HG02938 (cell line): ENCODE results near the gene FFAR3.
"Not testable (repeated sequence)": the region's sequence is repeated elsewhere in the genome, so short reads cannot be mapped to it uniquely, and the experiment has no call there.

ENCODE experiments used
- ATAC-seq: cut with Tn5 transposase; IDR thresholded peaks from one replicate; pipeline ENCODE4 v1.9.1; 2021; ENCODE audit warnings: mild to moderate bottlenecking, moderate library complexity; ENCODE audit not compliant: unreplicated experiment

The FFAR3 gene

GRCh38 chr19:35349614-35350521, 8.4 kb upstream of the FFAR3 start:
- no peak for ATAC-seq

- ATAC-seq = no peak
These were observed 7.7 kb upstream of the FFAR3 start for GRCh38 chr19:35350591-35350990.

DNA sequence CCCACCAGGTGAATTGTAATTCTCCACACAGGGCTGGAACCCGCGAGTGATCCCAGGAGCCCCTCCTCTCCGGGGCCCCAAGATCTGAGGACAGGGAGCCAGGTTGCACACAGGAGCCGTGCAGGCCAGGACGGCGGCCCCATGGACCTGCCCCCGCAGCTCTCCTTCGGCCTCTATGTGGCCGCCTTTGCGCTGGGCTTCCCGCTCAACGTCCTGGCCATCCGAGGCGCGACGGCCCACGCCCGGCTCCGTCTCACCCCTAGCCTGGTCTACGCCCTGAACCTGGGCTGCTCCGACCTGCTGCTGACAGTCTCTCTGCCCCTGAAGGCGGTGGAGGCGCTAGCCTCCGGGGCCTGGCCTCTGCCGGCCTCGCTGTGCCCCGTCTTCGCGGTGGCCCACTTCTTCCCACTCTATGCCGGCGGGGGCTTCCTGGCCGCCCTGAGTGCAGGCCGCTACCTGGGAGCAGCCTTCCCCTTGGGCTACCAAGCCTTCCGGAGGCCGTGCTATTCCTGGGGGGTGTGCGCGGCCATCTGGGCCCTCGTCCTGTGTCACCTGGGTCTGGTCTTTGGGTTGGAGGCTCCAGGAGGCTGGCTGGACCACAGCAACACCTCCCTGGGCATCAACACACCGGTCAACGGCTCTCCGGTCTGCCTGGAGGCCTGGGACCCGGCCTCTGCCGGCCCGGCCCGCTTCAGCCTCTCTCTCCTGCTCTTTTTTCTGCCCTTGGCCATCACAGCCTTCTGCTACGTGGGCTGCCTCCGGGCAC, 6.7 kb upstream of the FFAR3 start:
- ATAC-seq = no peak

GRCh38 chr19:35352177-35352447, 6.1 kb upstream of the FFAR3 start:
- ATAC-seq = no peak

DNA sequence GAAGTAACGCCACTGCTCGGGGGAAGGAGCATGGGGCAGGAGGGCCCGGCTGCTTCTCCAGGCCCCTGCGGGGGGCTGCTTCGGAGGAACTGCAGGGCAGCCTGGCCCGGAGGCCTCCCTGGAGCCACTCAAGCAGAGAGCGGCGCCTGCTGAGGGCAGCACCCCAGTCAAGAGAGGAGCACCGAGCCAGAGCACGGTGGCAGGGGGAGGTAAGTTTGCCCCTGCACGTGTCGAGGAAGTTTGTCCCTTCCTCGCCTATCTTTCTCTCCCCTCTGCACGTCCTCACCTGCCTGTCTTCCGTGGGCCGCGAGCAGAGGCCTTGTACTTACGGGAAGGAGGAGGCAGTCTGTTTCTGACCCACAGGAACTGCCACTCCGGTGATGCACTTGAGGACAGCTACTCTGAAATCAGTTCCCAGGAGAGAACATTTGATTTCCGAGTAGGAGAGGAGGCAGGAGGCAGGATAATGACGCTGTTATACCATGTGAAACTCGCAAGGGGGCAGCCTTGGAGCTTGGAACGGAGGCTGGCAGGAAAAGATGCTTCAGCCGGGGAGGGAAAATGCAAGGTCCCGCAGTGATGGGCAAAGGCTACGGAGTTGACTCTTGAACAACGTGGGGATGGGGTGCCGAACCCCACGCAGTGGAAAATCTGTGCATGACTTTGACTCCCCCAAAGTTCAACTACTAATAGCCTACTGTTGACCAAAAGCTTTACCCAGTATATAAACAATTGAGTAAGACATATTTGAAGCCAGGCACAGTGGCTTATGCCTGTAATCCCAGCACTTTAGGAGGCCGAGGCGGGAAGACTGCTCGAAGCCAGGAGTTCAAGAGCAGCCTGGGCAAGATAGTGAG, 5.6 kb upstream of the FFAR3 start:
- no peak for ATAC-seq

DNA sequence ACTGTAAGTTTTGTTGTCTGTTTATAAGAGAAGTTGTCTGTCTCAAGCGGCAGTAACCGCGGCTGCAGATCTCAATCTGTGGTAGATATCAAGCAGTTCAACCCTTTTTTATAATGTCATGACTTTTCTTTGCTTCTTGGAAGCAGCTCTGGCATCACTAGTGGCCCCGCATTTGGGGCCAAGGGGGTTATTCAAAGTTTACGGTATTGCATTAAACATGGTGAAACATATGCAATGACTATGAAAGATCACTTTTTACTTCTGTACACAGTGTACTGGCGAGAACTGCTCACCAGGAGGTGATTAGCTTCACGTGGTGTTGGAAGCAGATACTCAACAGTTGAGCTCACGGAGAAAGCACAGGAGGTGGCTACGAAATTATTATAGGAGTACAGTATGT, 4.6 kb upstream of the FFAR3 start:
- no peak for ATAC-seq

DNA sequence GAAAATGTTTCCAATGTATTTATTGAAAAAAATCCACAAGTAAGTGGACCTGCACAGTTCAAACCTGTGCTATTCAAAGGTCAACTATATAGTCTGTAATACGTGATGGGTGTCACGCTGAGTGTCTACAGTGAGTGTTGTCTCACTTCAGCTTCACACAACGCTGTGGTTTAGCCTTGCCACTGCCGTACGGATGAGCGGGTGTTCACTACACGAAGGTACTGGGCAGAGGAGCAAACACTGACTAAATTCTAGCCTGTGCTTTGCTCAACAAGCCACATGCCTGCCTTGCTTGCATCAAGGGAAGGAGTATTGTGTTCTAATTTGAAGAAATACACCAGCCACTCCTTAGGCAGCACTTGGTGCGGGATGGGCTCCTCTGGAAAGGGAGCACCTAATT, 3.4 kb upstream of the FFAR3 start:
- ATAC-seq = no peak

DNA sequence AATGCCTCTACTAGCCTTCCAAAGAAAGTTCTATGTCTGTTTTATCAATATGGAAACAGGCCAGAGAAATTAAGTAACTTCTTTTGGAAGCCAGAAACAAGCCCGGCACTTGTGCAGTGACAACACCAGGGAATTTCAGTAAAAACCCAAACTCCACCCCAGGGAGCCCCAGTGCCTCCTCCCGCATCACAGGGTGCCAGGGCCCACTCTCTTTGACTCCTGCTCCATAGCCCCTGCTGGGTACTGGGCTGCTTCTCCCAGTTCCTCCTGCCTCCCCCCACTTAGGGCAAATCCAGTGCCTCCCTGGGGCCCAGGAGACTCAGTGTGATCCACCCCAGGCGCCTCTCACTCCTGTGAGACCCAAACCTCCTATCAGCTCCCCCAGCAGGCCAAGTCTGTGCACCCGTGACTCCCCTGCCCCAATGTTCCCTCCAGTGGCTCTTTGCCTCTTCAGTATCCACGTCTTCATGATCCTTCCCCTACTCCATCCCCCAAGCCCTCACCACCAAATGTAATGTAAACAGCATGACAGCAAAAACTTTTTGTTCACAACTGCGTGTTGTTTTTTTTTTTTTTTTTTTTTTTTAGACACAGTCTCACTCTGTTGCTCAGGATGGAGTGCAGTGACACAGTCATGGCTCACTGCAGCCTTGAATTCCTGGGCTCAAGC, 2.3 kb upstream of the FFAR3 start:
- no peak for ATAC-seq

GRCh38 chr19:35358834-35359233, 574 bp downstream of the FFAR3 start:
- ATAC-seq = not testable (repeated sequence)

DNA sequence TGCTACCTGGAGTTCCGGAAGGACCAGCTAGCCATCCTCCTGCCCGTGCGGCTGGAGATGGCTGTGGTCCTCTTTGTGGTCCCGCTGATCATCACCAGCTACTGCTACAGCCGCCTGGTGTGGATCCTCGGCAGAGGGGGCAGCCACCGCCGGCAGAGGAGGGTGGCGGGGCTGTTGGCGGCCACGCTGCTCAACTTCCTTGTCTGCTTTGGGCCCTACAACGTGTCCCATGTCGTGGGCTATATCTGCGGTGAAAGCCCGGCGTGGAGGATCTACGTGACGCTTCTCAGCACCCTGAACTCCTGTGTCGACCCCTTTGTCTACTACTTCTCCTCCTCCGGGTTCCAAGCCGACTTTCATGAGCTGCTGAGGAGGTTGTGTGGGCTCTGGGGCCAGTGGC, 1.1 kb downstream of the FFAR3 start:
- ATAC-seq = not testable (repeated sequence)

DNA sequence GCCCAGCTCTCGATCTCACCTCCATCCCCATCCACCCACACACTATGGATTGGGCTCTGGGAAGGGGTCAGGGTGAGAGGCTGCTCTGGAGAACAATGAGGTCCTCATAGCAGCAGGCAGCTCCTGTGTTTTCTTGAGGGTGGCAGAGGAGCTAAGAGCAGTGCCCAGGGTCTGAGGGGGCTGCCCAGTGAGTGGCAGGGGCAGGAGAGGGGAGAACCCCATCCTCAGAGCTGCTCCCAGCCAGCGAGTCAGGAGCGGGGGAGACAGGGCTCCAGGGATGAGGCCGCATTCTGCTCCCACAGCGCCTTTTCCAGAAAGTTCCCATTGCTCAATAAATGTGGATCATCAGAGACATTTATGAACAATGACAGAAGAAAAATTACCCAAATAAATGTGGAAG, 1.8 kb downstream of the FFAR3 start:
- not testable (repeated sequence) for ATAC-seq

DNA sequence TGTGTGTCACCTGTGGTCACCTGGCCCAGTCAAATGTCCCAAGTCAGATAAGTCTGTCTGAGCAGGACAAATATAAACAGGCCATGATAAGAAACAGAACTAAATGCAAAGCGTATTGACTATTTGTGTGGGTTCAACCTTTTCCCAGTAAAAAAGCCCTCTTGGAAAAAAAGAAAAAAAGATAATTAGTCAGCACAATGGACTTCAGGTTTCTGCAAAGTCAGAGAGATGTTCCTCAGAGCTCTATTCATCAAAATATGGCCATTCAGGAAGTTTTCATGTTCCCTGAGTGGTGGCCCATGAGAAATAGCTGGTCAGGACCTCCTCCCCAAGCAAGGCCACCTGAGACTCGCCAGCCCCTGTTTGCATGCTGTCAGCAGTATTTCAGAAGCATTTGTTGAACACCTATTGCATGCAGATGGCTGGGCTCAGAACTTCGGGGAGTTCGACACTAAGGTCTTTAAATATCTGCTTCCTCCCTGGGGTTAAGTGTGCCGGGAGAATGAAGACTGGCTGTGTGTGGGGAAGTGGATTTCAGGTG, 2.7 kb downstream of the FFAR3 start:
- no peak for ATAC-seq

GRCh38 chr19:35362261-35363000, 4.2 kb downstream of the FFAR3 start:
- ATAC-seq = no peak

GRCh38 chr19:35363001-35363590, 4.8 kb downstream of the FFAR3 start:
- ATAC-seq = no peak

DNA sequence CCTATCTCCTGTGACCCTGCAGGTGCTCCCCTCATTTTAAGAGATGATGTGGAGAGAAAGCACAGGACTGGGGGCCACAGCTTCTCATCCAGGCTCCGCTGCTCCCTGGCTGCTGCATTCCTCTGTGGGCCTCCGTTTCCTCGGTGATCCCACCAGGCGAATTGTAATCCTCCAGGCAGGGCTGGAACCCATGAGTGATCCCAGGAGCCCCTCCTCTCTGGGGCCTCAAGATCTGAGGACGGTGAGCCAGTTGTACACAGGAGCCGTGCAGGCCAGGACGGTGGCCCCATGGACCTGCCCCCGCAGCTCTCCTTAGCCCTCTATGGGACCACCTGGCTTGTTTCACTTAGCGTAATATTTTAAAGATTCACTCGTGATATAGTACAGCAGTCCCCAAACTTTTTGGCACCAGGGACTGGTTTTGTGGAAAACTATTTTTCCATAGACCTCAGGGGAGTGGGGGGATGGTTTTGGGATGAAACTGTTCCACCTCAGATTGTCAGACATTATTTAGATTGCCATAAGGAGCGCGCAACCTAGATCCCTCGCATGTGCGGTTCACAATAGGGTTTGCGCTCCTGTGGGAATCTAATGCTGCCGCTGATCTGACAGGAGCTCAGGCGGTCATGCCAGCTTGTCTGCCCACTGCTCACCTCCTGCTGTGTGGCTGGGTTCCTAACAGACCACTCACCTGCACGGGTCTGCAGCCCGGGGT, 5.6 kb downstream of the FFAR3 start:
- ATAC-seq = no peak

- no peak for ATAC-seq
These were observed 7.0 kb downstream of the FFAR3 start for GRCh38 chr19:35365303-35365702.

DNA sequence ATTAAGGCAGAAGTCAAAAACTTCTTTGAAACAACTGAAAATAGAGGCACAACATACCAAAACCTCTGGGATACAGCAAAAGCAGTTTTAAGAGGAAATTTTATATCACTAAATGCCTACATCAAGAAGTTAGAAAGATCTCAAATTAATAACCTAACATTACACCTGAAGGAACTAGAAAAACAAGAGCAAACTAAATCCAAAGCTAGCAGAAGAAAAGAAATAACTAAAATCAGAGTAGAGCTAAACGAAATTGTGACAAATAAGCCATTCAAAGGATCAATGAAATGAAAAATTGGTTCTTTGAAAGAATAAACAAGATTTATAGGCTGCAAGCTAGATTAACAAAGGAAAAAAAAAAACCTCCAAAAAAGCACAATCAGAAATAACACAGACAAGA, 10.1 kb downstream of the FFAR3 start:
- ATAC-seq = no peak

DNA sequence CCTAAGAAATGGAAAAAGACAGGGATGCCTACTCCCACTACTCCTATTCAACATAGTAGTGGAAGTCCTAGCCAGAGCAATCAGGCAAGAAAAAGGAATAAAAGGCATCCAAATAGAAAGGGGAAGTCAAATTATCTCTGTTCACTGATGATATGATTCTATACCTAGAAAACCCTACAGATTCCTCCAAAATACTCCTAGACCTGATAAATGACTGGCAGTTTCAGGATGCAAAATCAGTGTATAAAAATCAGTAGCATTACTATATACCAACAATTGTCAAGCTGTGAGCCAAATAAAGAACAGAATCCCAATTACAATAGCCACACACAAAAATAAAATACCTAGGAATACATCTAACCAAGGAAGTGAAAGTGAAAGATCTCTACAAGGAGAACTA, 11.3 kb downstream of the FFAR3 start:
- no peak for ATAC-seq

GRCh38 chr19:35370722-35371121, 12.5 kb downstream of the FFAR3 start, which contains the start of gene GPR42:
TSS of gene GPR42 (plus strand) at chr19:35371068. CDS start at chr19:35371360, 292 bp downstream.
- no peak for ATAC-seq
